GM12801 (cell line): ENCODE measurements around the gene DNAH17.

Experiments
- CTCF ChIP-seq: IDR thresholded peaks from one replicate; pipeline ENCODE4 v1.5.1; 2011; ENCODE audit warnings: control low read depth; ENCODE audit not compliant: insufficient read length; ENCODE audit errors: extremely low read depth

The DNAH17 gene

GRCh38 chr17:78609191-78609641, 32.0 kb upstream of the DNAH17 start:
- TF ChIP-seq CTCF = no peak

GRCh38 chr17:78608804-78609186, 31.6 kb upstream of the DNAH17 start:
- TF ChIP-seq CTCF = no peak

GRCh38 chr17:78608122-78608803, 31.1 kb upstream of the DNAH17 start:
- no peak for TF ChIP-seq CTCF

GRCh38 chr17:78607038-78607437, 29.8 kb upstream of the DNAH17 start:
- no peak for TF ChIP-seq CTCF

- TF ChIP-seq CTCF = no peak
Measured at GRCh38 chr17:78605886-78606285, 28.7 kb upstream of the DNAH17 start.

GRCh38 chr17:78605429-78605828, 28.2 kb upstream of the DNAH17 start:
- no peak for TF ChIP-seq CTCF

GRCh38 chr17:78602246-78602645, 25.1 kb upstream of the DNAH17 start:
- no peak for TF ChIP-seq CTCF
